GM12878 (cell line): ENCODE results near the gene POR. TPM values are rescaled to one million over a fixed set of nuclear protein-coding genes. Genes with fewer than 3 reads are reported as not detected.

Source experiments
- ATAC-seq: fragments of 200-7000 bp; cut with Tn5 transposase; 3 replicates; pipeline ENCODE4 v1.9.1; 2020; ENCODE audit warnings: mild to moderate bottlenecking, moderate library complexity
- BruUV-seq: library from RNA; stranded (reverse); fragments of 400-500 nt; replicated peaks from 2 replicates; lab custom pipeline; 2021; lab: Mats Ljungman, UMichigan
- CTCF ChIA-PET: fragments of 300-600 bp; sonication (Branson Sonifier 250); formaldehyde crosslinking; extraction: SDS; loops from one replicate; lab custom pipeline; 2021; ENCODE audit warnings: inconsistent platforms; lab: Yijun Ruan, JAX
- POLR2A ChIA-PET: fragments of 350-600 bp; formaldehyde crosslinking; extraction: SDS; loops from one replicate; lab custom pipeline; 2021; ENCODE audit warnings: inconsistent platforms; lab: Charles Lee
- RAD21 ChIA-PET: fragments of 300-600 bp; sonication (Branson Sonifier 250); formaldehyde crosslinking; loops from one replicate; lab custom pipeline; 2023; ENCODE audit warnings: antibody characterized with exemption; ENCODE audit not compliant: unreplicated experiment; lab: Charles Lee
- SMC1A ChIA-PET: fragments of 300-600 bp; sonication (Branson Sonifier 250); formaldehyde crosslinking; loops from one replicate; lab custom pipeline; 2023; ENCODE audit not compliant: unreplicated experiment, uncharacterized antibody; lab: Charles Lee
- DNase-seq: peaks from one replicate; pipeline ENCODE4 v3.0.0-alpha.2; 2011; ENCODE audit warnings: low read depth, low spot score
- FAIRE-seq: peaks from 3 replicates; lab custom pipeline; 2011; peaks lifted over from hg19 to GRCh38; lab: Jason Lieb, UNC
- H2AFZ ChIP-seq: 2 replicates; pipeline ENCODE4 v1.6.0; 2011; ENCODE audit warnings: low read depth, low read length, control low read depth; ENCODE audit not compliant: control insufficient read depth
- H3K27ac ChIP-seq: 2 replicates; pipeline ENCODE4 v1.5.1; 2011; ENCODE audit warnings: control low read depth; ENCODE audit not compliant: control insufficient read depth, insufficient read depth
- H3K27me3 ChIP-seq, 2 experiments: replicated peaks in 1 of 2; 2 replicates each; pipeline versions ENCODE4 v1.6.0 to v1.6.1; 2011; ENCODE audit warnings: low read length in 1 of 2; ENCODE audit not compliant: control insufficient read depth in 2 of 2, insufficient read depth in 2 of 2
- H3K36me3 ChIP-seq, 2 experiments: 2 replicates each; pipeline ENCODE4 v1.5.1; 2011; ENCODE audit warnings: low read length in 1 of 2; ENCODE audit not compliant: control insufficient read depth in 2 of 2, insufficient read depth in 2 of 2
- H3K4me1 ChIP-seq: 2 replicates; pipeline ENCODE4 v1.6.1; 2011; ENCODE audit warnings: mild to moderate bottlenecking, low read length, moderate library complexity, mixed read lengths; ENCODE audit not compliant: control insufficient read depth, insufficient read depth
- H3K4me2 ChIP-seq: 2 replicates; pipeline ENCODE4 v1.6.0; 2011; ENCODE audit warnings: control low read depth; ENCODE audit not compliant: control insufficient read depth, insufficient read depth
- H3K4me3 ChIP-seq: fragments of 200-600 bp; sonication (generic); 2 replicates; pipeline ENCODE4 v1.5.1; 2016
- H3K79me2 ChIP-seq: 2 replicates; pipeline ENCODE4 v1.6.0; 2011; ENCODE audit warnings: low read length; ENCODE audit not compliant: control insufficient read depth, insufficient read depth
- H3K9ac ChIP-seq: 2 replicates; pipeline ENCODE4 v1.8.0; 2011; ENCODE audit warnings: low read length, control low read depth, mixed read lengths; ENCODE audit not compliant: control insufficient read depth, insufficient read depth
- H3K9me3 ChIP-seq: replicated peaks from 3 replicates; pipeline ENCODE4 v1.5.1; 2011; ENCODE audit warnings: mild to moderate bottlenecking, low read length; ENCODE audit not compliant: control insufficient read depth, insufficient read depth
- H4K20me1 ChIP-seq: 2 replicates; pipeline ENCODE4 v1.6.0; 2011; ENCODE audit not compliant: control insufficient read depth, insufficient read depth
- CBX5 ChIP-seq: sonication (generic); IDR thresholded peaks from 2 replicates; pipeline ENCODE4 v1.6.1; 2016; ENCODE audit warnings: low read depth, moderate library complexity, mild to moderate bottlenecking, inconsistent platforms
- CHD1 ChIP-seq: IDR thresholded peaks from 2 replicates; pipeline ENCODE4 v1.6.1; 2012; ENCODE audit warnings: low read depth, low read length, improper control_type of control experiment
- CREM ChIP-seq: IDR thresholded peaks from 2 replicates; pipeline ENCODE4 v1.6.1; 2014; ENCODE audit warnings: antibody characterized with exemption, low read depth
- KAT2A ChIP-seq: conservative IDR thresholded peaks from 2 replicates; pipeline ENCODE4 v1.6.1; 2011; ENCODE audit warnings: low read depth, low read length; ENCODE audit not compliant: control insufficient read depth
- LARP7 ChIP-seq: fragments of 450-650 bp; IDR thresholded peaks from 2 replicates; pipeline ENCODE4 v1.6.1; 2017; ENCODE audit warnings: mild to moderate bottlenecking
- POLR2A ChIP-seq: IDR thresholded peaks from 2 replicates; pipeline ENCODE4 v1.6.1; 2011; ENCODE audit warnings: low read depth, mild to moderate bottlenecking, low read length
- RCOR1 ChIP-seq: conservative IDR thresholded peaks from 2 replicates; pipeline ENCODE4 v1.6.1; 2012; ENCODE audit warnings: low read depth, low read length, improper control_type of control experiment
- SMAD5 ChIP-seq: IDR thresholded peaks from 2 replicates; pipeline ENCODE4 v1.6.1; 2016; ENCODE audit warnings: antibody characterized with exemption, low read depth
- SMARCA5 ChIP-seq: fragments of 450-650 bp; IDR thresholded peaks from 2 replicates; pipeline ENCODE4 v1.6.1; 2017; ENCODE audit warnings: mild to moderate bottlenecking
- USF2 ChIP-seq: IDR thresholded peaks from 2 replicates; pipeline ENCODE4 v1.6.1; 2011; ENCODE audit warnings: low read depth, low read length, improper control_type of control experiment, borderline replicate concordance
- ZNF274 ChIP-seq: IDR thresholded peaks from one replicate; pipeline ENCODE4 v1.8.0; 2011; ENCODE audit not compliant: insufficient read length, insufficient read depth
- ZNF622 ChIP-seq: fragments of 450-650 bp; IDR thresholded peaks from 2 replicates; pipeline ENCODE4 v1.6.1; 2017; ENCODE audit warnings: mild to moderate bottlenecking, inconsistent platforms
- WGBS: methylation state at CpG from one replicate; pipeline ENCODE4 v1.1.6; 2016; ENCODE audit warnings: low lambda C conversion rate; ENCODE audit not compliant: insufficient replicate concordance, insufficient coverage; ENCODE audit errors: missing lambda C conversion rate; 5-methylcytosine and 5-hydroxymethylcytosine counted together
- in situ Hi-C: fragments of 300-500 bp; cut with MboI; formaldehyde crosslinking; loops from 9 replicates; pipeline ENCODE4 v1.14.3; 2018; ENCODE audit warnings: mixed read lengths
- intact Hi-C: fragments of 100-400 bp; cut with micrococcal nuclease; formaldehyde crosslinking; loops from one replicate; pipeline ENCODE4 v1.14.2; 2022; ENCODE audit not compliant: unreplicated experiment
- polyA plus RNA-seq, 11 experiments: library from polyadenylated mRNA; depleted of rRNA in 4 of 11; unstranded in 6 of 11; stranded (reverse) in 5 of 11; fragments of >200 nt; fragmentation: Nextera tagmentation in 4 of 11; fragmentation: Illumina TruSeq in 1 of 11; extraction: Ambion mirVana in 4 of 11; extraction: Trizol in 1 of 11; gene quantifications; 1 replicate in 1 of 11; 2 replicates in 10 of 11; pipeline versions ENCODE4 v1.2.1 to v1.2.3, GENCODE V29; 2011 to 2016; ENCODE audit warnings: inconsistent platforms in 2 of 11, missing spikeins in 2 of 11, low read depth in 1 of 11
- total RNA-seq, 4 experiments: library from RNA; depleted of rRNA in 3 of 4; stranded (reverse); fragments of >200 nt in 3 of 4; fragmentation: Illumina TruSeq in 1 of 4; extraction: Trizol in 1 of 4; gene quantifications; 2 replicates each; pipeline versions ENCODE4 v1.2.1 to v1.2.3, GENCODE V29; 2013 to 2021

The POR gene
- total and polyA plus RNA-seq, 10 of the 15 experiments (the other 5 are each of a cell fraction or from before 2014, with no cell fraction given): 2.2 to 75.8 (median 35.9) TPM

GRCh38 chr7:75878769-75879611 lies 36.0 kb upstream of the POR start, which contains the start of gene RHBDD2 (continued):
- TF ChIP-seq SMARCA5: peak; percentile 67; the same call in 1 of the 2 replicates
- TF ChIP-seq CREM: 0 out of 2 replicates have a peak, but pooled peaks have one; percentile 13
- TF ChIP-seq ZNF622: no peak
- no peak for TF ChIP-seq CBX5
- TF ChIP-seq SMAD5: peak; percentile 73; the same call in 1 of the 2 replicates
- TF ChIP-seq USF2: no peak
- peak; percentile 98 for TF ChIP-seq POLR2A
- no peak for TF ChIP-seq ZNF274

- no peak for FAIRE-seq
Measured at GRCh38 chr7:75879771-75880184, 35.2 kb upstream of the POR start.

More at GRCh38 chr7:75879771-75880184, 35.2 kb upstream of the POR start:
- RAD21 ChIA-PET: interaction anchor here (3.0 kb wide), 1 partner anchor 140 kb away, joined by 13 read pairs; no protein-coding TSS in a partner anchor
- Histone ChIP-seq H3K4me1 (peaks cover 8% of the 10 kb centered on the region), H2AFZ (peak overlapping the region; percentile 96; the same call in 1 of the 2 replicates), H3K36me3 (peaks cover 3 to 10% of the 10 kb centered on the region in 2 experiments; a peak in 3 of 4 replicates), H3K4me2 (peak overlapping the region; percentile 78), H3K9ac (peak overlapping the region; percentile 73), H3K27ac (peak overlapping the region; percentile 76), H3K4me3 (peak overlapping the region; percentile 95), H3K27me3 (no peaks in the 10 kb centered on the region), H3K79me2 (peaks cover 13% of the 10 kb centered on the region)
- WGBS: 34% methylated on average over 8 of the region's 8 CpGs
- DNase-seq (no peak), ATAC-seq (no peak)
- POLR2A ChIA-PET: interaction anchor here (0.6 to 3.5 kb wide), 2 partner anchors 28 to 36 kb away, joined by 3 to 27 read pairs; partner anchors contain the start of gene POR
- BruUV-seq: TSS peak; percentile 70
- SMC1A ChIA-PET: interaction anchor here (1.2 kb wide), 1 partner anchor 140 kb away, joined by 4 read pairs; no protein-coding TSS in a partner anchor
- TF ChIP-seq CHD1 (no peak), RCOR1 (no peak), KAT2A (no peak), LARP7 (no peak), ZNF274 (no peak)
- TF ChIP-seq, all 136 proteins: peak for 0
- CTCF ChIA-PET: interaction anchor here (1.2 to 1.4 kb wide), 2 partner anchors 140 to 141 kb away, joined by 3 read pairs; no protein-coding TSS in a partner anchor
- intact Hi-C loops: loop anchor here (2.0 kb wide), 1 partner anchor 35 kb away; the partner anchor contains the start of gene POR
- in situ Hi-C loops: no loop called here
- no peaks in the 10 kb centered on the region for H3K9me3 ChIP-seq
- no peaks in the 10 kb centered on the region for H4K20me1 ChIP-seq
